ENCODE results near the gene PIK3R6.

The PIK3R6 gene

GRCh38 chr17:8867361-8867981, at the start of gene PIK3R6:
Gene PIK3R6, minus strand, starts transcription at chr17:8867674. Its CDS starts 17,880 bp downstream, at chr17:8849794.
- no peak for DNase-seq (ENCODE audit: low read depth in 3 of 3)

DNA sequence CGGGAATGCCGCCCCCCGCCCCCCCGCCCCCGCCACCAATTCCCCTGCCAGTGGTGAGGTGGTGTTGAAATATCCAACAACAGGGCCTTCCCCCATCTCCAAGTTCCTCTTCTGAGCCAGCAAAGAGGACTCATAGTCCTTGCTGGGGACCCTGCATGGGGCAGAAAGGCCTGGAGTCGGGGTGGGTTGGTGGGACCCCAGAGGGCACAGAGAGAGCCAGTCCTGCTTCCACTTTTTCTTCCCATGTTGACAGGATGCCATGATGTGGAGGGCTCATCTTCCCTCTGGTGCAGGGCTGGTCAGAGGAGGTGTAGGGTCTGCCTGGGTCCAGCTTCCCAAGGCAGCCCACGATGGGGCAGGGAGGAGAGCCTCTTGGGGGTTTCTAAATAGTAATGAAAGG, 49.0 kb upstream of the PIK3R6 start:
- no peak for DNase-seq (ENCODE audit: low read depth in 3 of 3)

DNA sequence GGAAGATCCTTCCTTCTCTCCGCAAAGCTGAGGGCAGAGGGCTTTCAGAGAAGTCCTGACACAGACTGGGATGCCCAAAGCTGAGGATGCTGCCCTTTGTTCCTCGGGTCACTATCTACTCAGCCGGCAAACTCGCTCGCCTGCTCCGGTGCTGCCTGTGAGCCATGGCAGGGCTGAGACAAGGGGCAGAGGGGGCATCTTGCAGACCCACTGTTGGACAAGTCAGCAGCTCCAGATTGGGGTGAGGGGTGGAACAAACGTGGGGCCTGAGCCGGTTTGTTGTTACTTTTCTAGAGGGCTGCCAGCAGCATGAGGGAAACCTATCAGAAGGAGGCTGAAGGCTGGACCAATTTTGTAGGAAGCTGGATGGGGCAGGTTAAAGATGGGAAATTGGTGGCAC, 47.1 kb upstream of the PIK3R6 start:
- DNase-seq (ENCODE audit: low read depth in 3 of 3) = no peak

- no peak for DNase-seq (ENCODE audit: low read depth in 3 of 3)
These were observed 46.4 kb upstream of the PIK3R6 start for GRCh38 chr17:8913879-8914278.

- no peak for DNase-seq (ENCODE audit: low read depth in 3 of 3)
These were observed 45.6 kb upstream of the PIK3R6 start for GRCh38 chr17:8913091-8913490.

DNA sequence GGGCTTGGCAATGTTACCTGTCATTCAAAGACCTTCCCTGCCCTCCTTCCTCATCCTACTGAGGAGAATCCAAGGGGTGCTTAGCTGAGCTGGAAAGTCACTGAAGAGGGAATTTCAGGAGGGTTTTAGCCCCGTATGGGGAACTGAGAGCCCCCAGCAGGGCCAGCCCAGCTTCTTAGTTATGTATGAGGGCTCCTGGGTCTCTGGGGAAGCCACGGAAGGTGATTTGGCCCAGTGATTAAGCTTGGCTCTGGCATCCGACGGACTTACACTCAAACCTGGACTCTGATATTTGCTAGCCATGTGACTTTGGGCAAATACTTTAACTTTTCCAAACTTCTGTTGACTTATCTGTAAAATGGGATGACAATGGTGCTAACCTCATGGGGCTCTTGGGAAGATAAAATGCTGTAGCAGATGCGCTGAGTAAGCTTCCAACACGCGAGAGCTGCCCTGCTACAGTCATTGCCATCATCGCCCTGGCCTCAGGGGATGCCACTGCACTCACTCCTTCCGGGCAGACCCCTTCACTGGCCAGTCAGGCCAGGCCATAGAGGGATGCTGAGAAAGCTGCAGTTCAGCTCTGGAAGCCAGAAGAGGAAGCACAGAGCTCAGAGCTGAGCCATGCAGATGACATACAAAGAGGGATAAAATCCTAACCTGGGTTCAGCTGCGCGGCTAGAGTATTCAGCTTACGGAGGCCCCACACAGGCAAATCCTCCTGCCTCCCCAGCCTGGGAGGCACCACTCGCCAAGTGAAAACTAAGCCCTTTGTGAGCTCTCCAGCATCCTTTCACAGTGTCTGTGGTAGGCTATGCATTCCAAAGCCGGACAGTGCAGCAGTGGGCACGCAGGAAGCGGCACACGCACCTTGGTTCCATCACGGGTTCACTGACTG, 44.9 kb upstream of the PIK3R6 start:
- no peak for DNase-seq (ENCODE audit: low read depth in 3 of 3)

- DNase-seq (ENCODE audit: low read depth in 3 of 3) = no peak
These were observed 43.6 kb upstream of the PIK3R6 start for GRCh38 chr17:8910969-8911604.

DNA sequence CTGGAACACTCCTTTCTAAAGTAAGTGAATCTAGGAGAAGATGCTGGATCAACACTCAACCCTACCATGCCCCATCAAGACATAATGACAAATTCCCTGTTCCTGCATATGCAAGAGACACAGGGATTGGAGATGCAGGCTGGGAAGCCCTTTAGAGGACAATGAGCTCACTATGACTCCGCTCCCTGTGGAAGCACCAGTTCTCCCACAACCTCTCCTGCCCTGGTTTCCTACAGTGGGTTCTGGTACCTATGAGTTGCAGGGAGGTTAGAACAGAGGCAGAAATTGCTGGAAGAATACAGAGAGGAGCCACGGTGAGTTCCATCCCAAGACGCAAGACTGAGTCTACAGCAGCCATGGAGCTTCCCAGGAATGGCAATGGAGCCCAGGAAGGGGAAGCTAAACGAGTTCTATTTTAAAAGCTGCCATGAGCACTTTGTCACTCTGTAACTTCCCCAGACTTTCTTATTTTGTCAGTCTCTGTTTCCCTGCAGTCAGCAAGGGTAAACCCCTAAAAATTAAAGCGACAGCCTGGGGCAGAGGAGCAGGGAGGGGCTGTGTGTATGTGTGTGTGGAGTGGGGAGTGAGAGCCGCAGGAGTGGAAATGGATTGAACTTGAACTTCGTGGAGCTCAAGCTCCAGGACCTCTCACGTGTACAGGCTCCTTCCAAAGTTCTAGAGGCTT, 42.3 kb upstream of the PIK3R6 start:
- DNase-seq (ENCODE audit: low read depth in 3 of 3) = no peak

- no peak for DNase-seq (ENCODE audit: low read depth in 3 of 3)
These were observed 37.9 kb upstream of the PIK3R6 start for GRCh38 chr17:8905331-8905730.

- no peak for DNase-seq (ENCODE audit: low read depth in 3 of 3)
These were observed 37.2 kb upstream of the PIK3R6 start for GRCh38 chr17:8904686-8905085.

DNA sequence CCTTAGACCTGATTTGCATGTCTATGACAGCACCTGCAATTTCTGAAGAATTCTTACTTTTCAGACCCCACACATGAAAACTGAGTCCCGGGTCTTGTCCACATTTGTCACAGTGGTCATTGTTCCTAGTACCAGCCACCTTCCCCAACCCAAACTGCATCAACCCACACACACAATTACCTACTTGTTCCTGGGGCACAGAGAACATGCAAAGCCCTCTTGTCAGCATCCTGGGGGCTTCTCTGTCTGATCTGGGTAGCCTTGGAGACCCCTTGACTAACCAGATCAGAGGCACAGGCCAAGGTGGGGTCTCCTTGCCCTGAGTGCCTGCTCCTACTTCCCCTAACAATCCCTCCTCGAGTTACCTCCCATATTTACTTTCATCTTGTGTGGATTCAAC, 36.7 kb upstream of the PIK3R6 start:
- no peak for DNase-seq (ENCODE audit: low read depth in 3 of 3)

- no peak for DNase-seq (ENCODE audit: low read depth in 3 of 3)
These were observed 33.4 kb upstream of the PIK3R6 start for GRCh38 chr17:8900626-8901585.

- no peak for DNase-seq (ENCODE audit: low read depth in 3 of 3)
These were observed 32.7 kb upstream of the PIK3R6 start for GRCh38 chr17:8900207-8900606.

- no peak for DNase-seq (ENCODE audit: low read depth in 3 of 3)
These were observed 31.2 kb upstream of the PIK3R6 start for GRCh38 chr17:8898636-8899035.

GRCh38 chr17:8898126-8898525, 30.7 kb upstream of the PIK3R6 start:
- DNase-seq (ENCODE audit: low read depth in 3 of 3) = no peak

GRCh38 chr17:8896641-8897635, 29.5 kb upstream of the PIK3R6 start:
- no peak for DNase-seq (ENCODE audit: low read depth in 3 of 3)

- no peak for DNase-seq (ENCODE audit: low read depth in 3 of 3)
These were observed 28.6 kb upstream of the PIK3R6 start for GRCh38 chr17:8896087-8896486.

DNA sequence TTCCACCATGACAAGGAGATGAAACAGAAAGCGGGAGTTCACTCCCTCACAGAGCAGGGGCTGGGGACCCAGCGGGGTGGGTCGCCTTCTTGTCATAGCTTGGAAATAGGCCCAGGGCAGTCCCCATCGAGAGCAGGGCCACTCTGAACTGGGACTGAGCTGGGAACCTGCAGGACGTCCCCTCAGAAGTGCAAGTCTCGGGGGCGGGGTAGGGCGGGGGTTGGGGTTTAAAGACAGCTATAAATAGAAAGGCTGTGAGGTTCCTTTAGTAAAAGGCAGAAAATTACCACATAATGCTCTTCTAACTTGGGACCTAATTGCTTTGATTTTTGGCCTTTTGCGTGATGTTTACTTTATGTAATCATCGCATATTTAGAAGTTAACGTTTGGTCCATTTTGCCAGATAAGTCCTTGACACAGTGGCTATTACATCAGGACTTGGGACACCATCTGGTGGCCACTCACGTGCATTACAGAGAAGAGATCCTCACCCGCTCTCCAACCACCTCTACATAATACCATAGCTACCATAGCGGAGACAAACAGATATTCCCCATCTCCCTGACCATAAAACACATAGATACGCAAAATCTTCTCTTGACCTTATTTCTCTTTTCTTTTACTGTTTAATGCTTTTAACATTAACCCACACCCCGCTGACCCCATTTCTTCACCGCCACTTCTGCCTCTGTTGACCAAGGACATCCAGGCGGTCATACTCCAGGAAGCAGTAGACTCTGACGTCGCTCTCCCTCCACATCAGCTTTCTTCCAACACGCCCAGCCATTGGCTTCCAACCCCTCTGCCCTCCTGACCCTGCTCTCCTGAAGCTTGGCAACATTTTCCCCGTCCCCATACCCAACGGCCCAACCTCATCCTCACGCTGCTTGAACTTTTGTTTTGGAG, 27.5 kb upstream of the PIK3R6 start:
- DNase-seq (ENCODE audit: low read depth in 3 of 3) = peak in 1 of 3 experiments; percentile 50

DNA sequence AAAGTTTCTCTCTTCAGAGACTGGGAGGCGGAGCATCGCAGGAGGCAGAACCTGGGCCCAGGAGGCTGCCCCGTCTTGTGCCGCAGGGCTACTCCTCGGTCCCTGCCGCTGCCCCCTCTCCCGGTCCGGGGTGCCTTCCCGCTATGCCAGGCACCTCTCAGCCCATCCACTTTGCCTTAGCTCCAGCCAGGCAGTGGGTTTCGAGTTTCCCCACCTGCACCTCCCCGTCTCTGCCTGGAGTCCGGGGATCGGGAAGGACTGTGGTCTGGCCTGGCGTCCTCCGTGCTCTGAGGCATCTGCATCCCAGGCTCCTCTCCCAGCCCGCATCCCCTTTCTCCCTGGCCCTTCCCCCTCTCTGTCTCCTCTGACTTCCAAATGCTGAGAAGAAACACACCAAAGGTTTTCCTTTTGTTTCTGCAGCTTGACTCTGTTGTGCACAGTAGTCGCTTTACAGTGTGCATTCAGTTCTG, 26.8 kb upstream of the PIK3R6 start:
- no peak for DNase-seq (ENCODE audit: low read depth in 3 of 3)

Data from stimulated activated CD4-positive, alpha-beta T cell treated with anti-CD3 and anti-CD28 coated beads, TNF-alpha, amount 100 ng/mL, for 24 hours (primary cell).